ENCODE measurements around the gene DENND2D. TPM values are rescaled to one million over a fixed set of nuclear protein-coding genes. Genes with fewer than 3 reads are reported as not detected.

DENND2D gene
- total and polyA plus RNA-seq, 11 donors, result 0.96 to 23.9 (median 1.3) TPM

DNA sequence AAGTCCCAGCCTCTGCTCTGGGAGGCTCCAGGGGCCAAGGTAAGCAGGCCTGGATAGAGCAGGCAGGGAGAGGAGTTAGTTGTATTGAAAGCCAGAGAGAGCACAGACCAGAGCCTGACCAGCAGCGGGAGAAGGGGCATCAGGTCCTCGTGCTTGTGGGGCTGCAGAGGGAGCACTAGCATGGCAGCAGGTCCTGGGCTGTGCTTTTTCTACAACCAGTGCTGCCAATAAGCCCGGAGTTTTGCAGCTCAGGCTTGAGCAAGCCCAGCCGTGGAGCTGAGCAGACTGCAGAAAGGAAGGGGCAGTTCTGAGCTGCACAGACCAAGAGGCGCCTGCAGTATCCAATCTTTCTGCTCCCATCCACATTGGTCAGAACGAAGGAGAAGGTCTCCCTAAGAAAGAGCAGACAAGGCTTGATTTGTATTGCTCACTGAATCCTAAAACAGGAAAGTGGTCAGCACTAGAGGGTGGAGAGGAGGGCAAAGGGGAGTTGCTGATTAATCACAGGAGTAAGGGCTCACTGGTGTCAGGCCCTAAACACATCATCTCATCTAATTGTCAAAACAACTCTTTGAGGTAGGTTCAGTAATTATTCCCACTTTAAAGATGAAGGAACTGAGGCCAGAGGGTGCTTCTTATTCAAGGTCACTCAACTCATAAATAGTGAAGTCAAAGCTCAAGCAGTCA, 2.7 kb downstream of the DENND2D start:
- intact Hi-C loops (cut with DNase I), result no loop called here
- DNase-seq, result no peak

GRCh38 chr1:111196213-111196612, 4.2 kb downstream of the DENND2D start:
- peaks cover 0 to 87% (median 2%) of the 10 kb centered on the region in 12 donors for H3K4me1 ChIP-seq

More for the DNA sequence above, 2.7 kb downstream of the DENND2D start:
- Histone ChIP-seq H3K4me1 (peaks cover 0 to 86% (median under 1%) of the 10 kb centered on the region in 12 donors), H3K27me3 (peaks cover 0 to 3% (median 0%) of the 10 kb centered on the region in 9 donors), H3K4me3 (peak overlapping the region in 2 of 12 donors; percentile 38 to 67), H3K36me3 (peaks cover 0 to 23% (median 0%) of the 10 kb centered on the region in 9 donors), H3K9me3 (no peaks in the 10 kb centered on the region), H3K27ac (peak overlapping the region in 1 of 12 donors; percentile 95)
- 72 to 80% (median 74%) methylated on average over 5 to 6 of the region's 6 CpGs for WGBS, 4 donors
- TF ChIP-seq CTCF (IDR thresholded peaks at IDR 0.05) (peak in 2 of 12 donors; percentile 23 to 38), POLR2A (IDR thresholded peaks at IDR 0.05) (no peak)
- peak in 1 of 4 donors; percentile 37 for ATAC-seq

GRCh38 chr1:111195002-111195684, 5.3 kb downstream of the DENND2D start:
- intact Hi-C loops (cut with DNase I), result no loop called here
- TF ChIP-seq CTCF (IDR thresholded peaks at IDR 0.05) (no peak), POLR2A (IDR thresholded peaks at IDR 0.05) (no peak)
- Histone ChIP-seq H3K27me3 (peaks cover 0 to 3% (median 0%) of the 10 kb centered on the region in 9 donors), H3K9me3 (no peaks in the 10 kb centered on the region), H3K27ac (peak overlapping the region in 1 of 12 donors; percentile 95), H3K4me1 (peaks cover 0 to 86% (median 2%) of the 10 kb centered on the region in 12 donors), H3K36me3 (peaks cover 0 to 31% (median 0%) of the 10 kb centered on the region in 9 donors), H3K4me3 (no peak overlapping the region)
- ATAC-seq (no peak), DNase-seq (no peak)
- WGBS, 4 donors, result 69 to 83% (median 81%) methylated on average over 4 of the region's 4 CpGs

More at GRCh38 chr1:111196213-111196612, 4.2 kb downstream of the DENND2D start:
- no peaks in the 10 kb centered on the region for H3K9me3 ChIP-seq
- ATAC-seq (no peak), DNase-seq (no peak)
- H3K27me3 ChIP-seq, result peaks cover 0 to 3% (median 0%) of the 10 kb centered on the region in 9 donors
- peak overlapping the region in 1 of 12 donors; percentile 95 for H3K27ac ChIP-seq
- peak overlapping the region in 1 of 12 donors; percentile 67 for H3K4me3 ChIP-seq
- 86 to 89% (median 88%) methylated on average over 2 of the region's 2 CpGs for WGBS, 4 donors
- TF ChIP-seq POLR2A (IDR thresholded peaks at IDR 0.05), result no peak
- no peak for TF ChIP-seq CTCF (IDR thresholded peaks at IDR 0.05)
- intact Hi-C loops (cut with DNase I), result no loop called here
- H3K36me3 ChIP-seq, result peaks cover 0 to 23% (median 0%) of the 10 kb centered on the region in 9 donors
